ENCODE measurements around the gene BMP8B.

BMP8B gene

DNA sequence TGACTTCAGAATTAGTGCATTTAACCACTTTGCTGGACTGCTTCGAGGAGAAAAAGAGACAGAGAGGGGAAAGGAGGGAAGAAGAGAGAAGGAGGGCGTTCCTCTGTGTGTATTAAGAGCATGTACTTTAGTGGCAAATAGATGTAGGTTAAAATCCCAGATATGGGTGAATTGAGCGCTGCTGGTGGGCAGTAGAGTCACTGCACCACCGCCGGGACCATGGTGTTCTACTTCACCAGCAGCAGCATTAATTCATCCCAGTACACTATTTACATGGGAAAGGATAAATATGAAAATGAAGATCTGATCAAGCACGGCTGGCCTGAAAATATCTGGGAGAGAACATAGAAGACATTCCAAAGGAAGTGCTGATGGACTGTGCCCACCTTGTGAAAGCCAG lies 70.9 kb downstream of the BMP8B start:
- no peak for DNase-seq

- DNase-seq: no peak
Measured at GRCh38 chr1:39713557-39713956, 75.1 kb downstream of the BMP8B start.

DNA sequence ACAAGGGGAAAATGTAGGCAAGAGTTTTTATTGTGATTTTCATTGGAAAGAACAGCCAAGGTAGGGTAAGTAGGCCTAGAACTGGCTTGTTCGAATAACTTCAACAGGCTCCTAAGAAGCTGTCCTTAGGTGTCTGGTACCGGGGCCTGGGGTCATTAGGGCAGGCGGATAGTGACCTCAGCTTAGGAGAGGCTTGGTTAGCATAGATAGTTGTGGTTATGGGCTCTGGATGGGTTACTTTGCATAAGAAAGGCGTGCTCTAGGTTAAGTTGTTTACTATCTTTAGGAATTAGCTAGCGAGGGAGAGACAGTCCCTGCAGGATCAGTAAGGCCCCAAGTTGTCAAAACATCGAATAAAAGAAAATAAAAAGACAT lies 76.7 kb downstream of the BMP8B start:
- DNase-seq: no peak

- no peak for DNase-seq
Measured at GRCh38 chr1:39711104-39711965, 77.3 kb downstream of the BMP8B start.

- DNase-seq: no peak
Measured at GRCh38 chr1:39707506-39707905, 81.2 kb downstream of the BMP8B start.
